CD4-positive, alpha-beta T cell (primary cell): ENCODE data around the gene EIPR1. TPM values are rescaled to one million over a fixed set of nuclear protein-coding genes. Genes with fewer than 3 reads are reported as not detected.

Experiments
- ATAC-seq: fragments of 200-7000 bp; cut with Tn5 transposase; one replicate; pipeline ENCODE4 v1.10.0; 2022; ENCODE audit warnings: mild to moderate bottlenecking; ENCODE audit not compliant: poor library complexity
- CTCF ChIA-PET: fragments of 350-600 bp; sonication (Branson Sonifier 250); formaldehyde crosslinking; loops from one replicate; lab custom pipeline; 2021; ENCODE audit warnings: antibody characterized with exemption, inconsistent platforms; lab: Charles Lee
- POLR2A ChIA-PET: fragments of 350-600 bp; sonication (Branson Sonifier 250); formaldehyde crosslinking; loops from one replicate; lab custom pipeline; 2021; ENCODE audit warnings: antibody characterized with exemption, inconsistent platforms; lab: Charles Lee
- DNase-seq, 14 experiments: peaks; one replicate each; pipeline ENCODE4 v3.0.0-alpha.2; 2013 to 2020; ENCODE audit warnings: mixed read lengths in 2 of 14
- H3K27ac ChIP-seq, 2 donors: one replicate each; pipeline versions ENCODE4 v1.5.1 to v1.7.0; 2013; ENCODE audit warnings: low read length in 2 of 2, low read depth in 1 of 2, mild to moderate bottlenecking in 1 of 2
- H3K27me3 ChIP-seq, 2 experiments: 1 replicate in 1 of 2; 2 replicates in 1 of 2; pipeline versions ENCODE4 v1.6.1 to v1.7.0; 2013; ENCODE audit warnings: low read length in 2 of 2, control low read depth in 1 of 2, mild to moderate bottlenecking in 1 of 2, moderate library complexity in 1 of 2; ENCODE audit not compliant: insufficient read depth in 2 of 2, control insufficient read depth in 1 of 2
- H3K36me3 ChIP-seq: one replicate; pipeline ENCODE4 v1.6.1; 2013; ENCODE audit warnings: low read length, control low read depth; ENCODE audit not compliant: insufficient read depth
- H3K4me1 ChIP-seq: one replicate; pipeline ENCODE4 v1.6.1; 2013; ENCODE audit warnings: low read length, control low read depth; ENCODE audit not compliant: insufficient read depth
- H3K4me3 ChIP-seq: one replicate; pipeline ENCODE4 v1.5.1; 2013; ENCODE audit warnings: mild to moderate bottlenecking, low read length, moderate library complexity
- H3K9me3 ChIP-seq, 2 experiments: 1 replicate in 1 of 2; 2 replicates in 1 of 2; pipeline versions ENCODE4 v1.6.1 to v1.7.0; 2013; ENCODE audit warnings: low read length in 2 of 2, mild to moderate bottlenecking in 2 of 2, control low read depth in 1 of 2, moderate library complexity in 1 of 2; ENCODE audit not compliant: control insufficient read depth in 1 of 2, insufficient read depth in 1 of 2
- H3K27ac Mint-ChIP-seq: one replicate; pipeline ENCODE4 v1.8.0; 2020; ENCODE audit warnings: mixed read lengths
- H3K27me3 Mint-ChIP-seq: one replicate; pipeline ENCODE4 v1.8.0; 2021; ENCODE audit warnings: mixed read lengths
- H3K36me3 Mint-ChIP-seq: one replicate; pipeline ENCODE4 v1.8.0; 2021; ENCODE audit warnings: low read depth, mixed read lengths
- H3K4me1 Mint-ChIP-seq: one replicate; pipeline ENCODE4 v1.8.0; 2021; ENCODE audit warnings: low read depth, mixed read lengths
- H3K4me3 Mint-ChIP-seq: one replicate; pipeline ENCODE4 v1.8.0; 2020; ENCODE audit warnings: mild to moderate bottlenecking, mixed read lengths
- H3K9me3 Mint-ChIP-seq: one replicate; pipeline ENCODE4 v1.8.0; 2020; ENCODE audit warnings: mixed read lengths
- CTCF ChIP-seq: fragments of 200-600 bp; IDR thresholded peaks from one replicate; pipeline ENCODE4 v1.8.0; 2022; ENCODE audit warnings: antibody characterized with exemption, mild to moderate bottlenecking
- intact Hi-C, 2 experiments: fragments of 100-400 bp; cut with DNase I in 1 of 2; cut with micrococcal nuclease in 1 of 2; formaldehyde crosslinking; loops; one replicate each; pipeline versions ENCODE4 v1.15.1 to v1.9.0; 2023 to 2025; cut with DNase I, micrococcal nuclease
- total RNA-seq, 174 experiments: library from RNA in 2 of 174; stranded (reverse) in 2 of 174; gene quantifications; one replicate each; pipeline ENCODE4 v1.2.3 and lab custom pipeline; 2021 to 2026

EIPR1 gene
- total RNA-seq, 2 experiments from 2014 or later = 11.0 to 12.4 TPM

- no peak overlapping the region for H3K27ac Mint-ChIP-seq
- intact Hi-C loops = loop anchor here in 1 of 2 experiments (10.0 kb wide), 1 partner anchor 144 kb away; no protein-coding TSS in a partner anchor
- H3K9me3 Mint-ChIP-seq = peaks cover 2% of the 10 kb centered on the region
- POLR2A ChIA-PET = no interaction called here
- peaks cover 39% of the 10 kb centered on the region for H3K36me3 ChIP-seq
- ATAC-seq (no peak), DNase-seq (no peak)
- H3K4me3 Mint-ChIP-seq = no peak overlapping the region
- no peaks in the 10 kb centered on the region for H3K27me3 ChIP-seq
- no peak overlapping the region for H3K4me3 ChIP-seq
- H3K4me1 Mint-ChIP-seq = peaks cover 37% of the 10 kb centered on the region
- H3K4me1 ChIP-seq = peaks cover 2% of the 10 kb centered on the region
- no peak for TF ChIP-seq CTCF
- no peak overlapping the region for H3K27ac ChIP-seq
- H3K27me3 Mint-ChIP-seq = no peaks in the 10 kb centered on the region
- peaks cover 71% of the 10 kb centered on the region for H3K36me3 Mint-ChIP-seq
- CTCF ChIA-PET = no interaction called here
- peaks cover 0 to 7% of the 10 kb centered on the region in 2 experiments for H3K9me3 ChIP-seq
Observed at GRCh38 chr2:3388412-3388738, 10.8 kb upstream of the EIPR1 start.

GRCh38 chr2:3387644-3388411 lies 10.2 kb upstream of the EIPR1 start:
- ATAC-seq (no peak), DNase-seq (peak in 1 of 14 experiments; percentile 24)
- no peak overlapping the region for H3K27ac ChIP-seq
- no peak overlapping the region for H3K4me3 ChIP-seq
- H3K4me3 Mint-ChIP-seq = no peak overlapping the region
- peaks cover 39% of the 10 kb centered on the region for H3K36me3 ChIP-seq
- peaks cover 40% of the 10 kb centered on the region for H3K4me1 Mint-ChIP-seq
- H3K4me1 ChIP-seq = peaks cover 2% of the 10 kb centered on the region
- H3K36me3 Mint-ChIP-seq = peaks cover 66% of the 10 kb centered on the region
- H3K9me3 Mint-ChIP-seq = peaks cover 2% of the 10 kb centered on the region
- no peaks in the 10 kb centered on the region for H3K27me3 Mint-ChIP-seq
- no peak overlapping the region for H3K27ac Mint-ChIP-seq
- TF ChIP-seq CTCF = no peak
- POLR2A ChIA-PET = no interaction called here
- H3K9me3 ChIP-seq = peaks cover 0 to 7% of the 10 kb centered on the region in 2 experiments
- H3K27me3 ChIP-seq = no peaks in the 10 kb centered on the region
- intact Hi-C loops = loop anchor here in 1 of 2 experiments (10.0 kb wide), 1 partner anchor 143 kb away; no protein-coding TSS in a partner anchor
- CTCF ChIA-PET = no interaction called here

GRCh38 chr2:3387011-3387410 lies 9.4 kb upstream of the EIPR1 start:
- H3K27me3 Mint-ChIP-seq = no peaks in the 10 kb centered on the region
- H3K4me3 ChIP-seq = no peak overlapping the region
- ATAC-seq (no peak), DNase-seq (no peak)
- H3K27me3 ChIP-seq = no peaks in the 10 kb centered on the region
- no peak overlapping the region for H3K4me3 Mint-ChIP-seq
- peaks cover 36% of the 10 kb centered on the region for H3K36me3 ChIP-seq
- H3K9me3 ChIP-seq = peaks cover 0 to 7% of the 10 kb centered on the region in 2 experiments
- no peak for TF ChIP-seq CTCF
- ChIA-PET CTCF (no interaction called here), POLR2A (interaction anchor here (0.6 kb wide), 1 partner anchor 9 kb away, joined by 3 read pairs; the partner anchor contains the start of gene EIPR1)
- H3K36me3 Mint-ChIP-seq = peaks cover 61% of the 10 kb centered on the region
- no peak overlapping the region for H3K27ac Mint-ChIP-seq
- H3K9me3 Mint-ChIP-seq = peaks cover 2% of the 10 kb centered on the region
- intact Hi-C loops = loop anchor here in 1 of 2 experiments (10.0 kb wide), 1 partner anchor 142 kb away; no protein-coding TSS in a partner anchor
- H3K4me1 Mint-ChIP-seq = peaks cover 33% of the 10 kb centered on the region
- peaks cover 2% of the 10 kb centered on the region for H3K4me1 ChIP-seq
- H3K27ac ChIP-seq = no peak overlapping the region
